ENCODE measurements around the gene MBOAT1.

MBOAT1 gene, protein sequence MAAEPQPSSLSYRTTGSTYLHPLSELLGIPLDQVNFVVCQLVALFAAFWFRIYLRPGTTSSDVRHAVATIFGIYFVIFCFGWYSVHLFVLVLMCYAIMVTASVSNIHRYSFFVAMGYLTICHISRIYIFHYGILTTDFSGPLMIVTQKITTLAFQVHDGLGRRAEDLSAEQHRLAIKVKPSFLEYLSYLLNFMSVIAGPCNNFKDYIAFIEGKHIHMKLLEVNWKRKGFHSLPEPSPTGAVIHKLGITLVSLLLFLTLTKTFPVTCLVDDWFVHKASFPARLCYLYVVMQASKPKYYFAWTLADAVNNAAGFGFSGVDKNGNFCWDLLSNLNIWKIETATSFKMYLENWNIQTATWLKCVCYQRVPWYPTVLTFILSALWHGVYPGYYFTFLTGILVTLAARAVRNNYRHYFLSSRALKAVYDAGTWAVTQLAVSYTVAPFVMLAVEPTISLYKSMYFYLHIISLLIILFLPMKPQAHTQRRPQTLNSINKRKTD

DNA sequence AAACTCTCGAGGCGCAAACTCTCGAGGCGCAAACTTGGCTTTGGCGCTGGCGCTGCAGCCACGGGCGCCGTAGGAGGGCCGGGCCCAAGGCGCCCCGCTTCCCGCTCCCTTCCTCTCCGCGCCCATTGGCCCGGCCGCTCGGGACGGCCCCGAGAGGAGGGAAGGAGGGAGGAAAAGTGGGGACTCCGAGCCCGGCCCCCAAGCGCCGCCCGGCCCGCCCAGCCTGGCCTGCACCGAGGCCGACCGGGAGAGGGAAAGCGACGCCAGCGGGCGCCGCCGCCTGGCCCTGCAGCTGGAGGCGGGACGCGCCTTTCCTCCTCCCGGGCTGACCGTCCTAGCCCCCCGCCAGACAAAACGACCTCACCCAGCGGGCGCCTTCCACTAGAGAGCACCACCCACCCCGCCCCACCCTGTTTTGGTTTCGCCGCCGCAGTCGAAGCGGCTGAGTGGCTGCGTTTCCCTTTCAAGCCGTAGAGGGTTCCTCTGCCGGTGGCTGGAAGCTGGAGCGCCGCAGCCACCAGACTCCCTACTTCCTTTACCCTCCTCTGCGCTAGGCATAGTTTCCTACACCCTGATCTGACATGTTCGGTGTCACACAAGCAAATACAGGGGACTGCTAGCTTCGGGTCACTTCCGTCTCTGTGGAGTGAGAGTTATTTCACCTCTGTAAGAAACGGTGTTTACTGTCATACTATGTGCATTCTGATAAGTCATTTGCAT lies at the start of gene MBOAT1:
Gene MBOAT1 (minus strand): TSS at position 78 of the 720 bp plus-strand sequence. CDS start 235 bp downstream, outside the sequence.
- no peaks in the 10 kb centered on the region for H3K36me3 ChIP-seq (ENCODE audit: control insufficient read depth in 5 of 5, insufficient read depth in 5 of 5, low read length in 5 of 5)
- peak within 1 kb of the TSS; percentile 85 for H3K27ac ChIP-seq (ENCODE audit: low read depth, low read length)
- no peaks in the 10 kb centered on the region for H3K27me3 ChIP-seq (ENCODE audit: control insufficient read depth in 5 of 5, insufficient read depth in 4 of 5, low read length in 5 of 5)
- peak within 1 kb of the TSS; percentile 75 to 88 (median 81) for H3K9ac ChIP-seq (ENCODE audit: low read length in 5 of 5)
- H3K9me3 ChIP-seq (ENCODE audit: control insufficient read depth in 5 of 5, low read length in 5 of 5): no peaks in the 10 kb centered on the region
- H3K4me1 ChIP-seq (ENCODE audit: control insufficient read depth in 5 of 5, insufficient read depth in 5 of 5, low read length in 5 of 5): peaks cover 9 to 39% (median 30%) of the 10 kb centered on the region in 5 donors
- peak within 1 kb of the TSS; percentile 81 to 93 (median 91) for H3K4me3 ChIP-seq (ENCODE audit: low read depth in 1 of 5, low read length in 5 of 5)

DNA sequence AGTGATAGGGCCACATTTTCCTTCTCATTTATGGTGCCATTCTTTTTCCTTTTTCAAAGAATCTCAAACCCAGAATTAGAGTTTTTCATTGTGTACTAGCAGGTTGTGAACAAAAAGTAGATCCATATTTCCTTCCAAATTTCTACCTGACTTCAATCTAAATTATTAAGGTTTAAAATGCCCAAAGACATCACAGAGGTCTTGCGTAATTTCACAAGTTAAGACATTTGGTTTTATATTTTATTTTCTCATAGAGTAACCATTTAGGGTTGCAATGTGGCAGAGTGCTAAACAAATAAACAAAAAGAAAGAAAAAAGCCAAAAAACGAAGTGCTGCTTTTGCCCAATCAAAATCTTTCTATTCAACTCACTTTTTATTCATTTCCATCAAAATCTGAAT lies 49.4 kb upstream of the MBOAT1 start:
- Histone ChIP-seq H3K4me1 (ENCODE audit: control insufficient read depth in 5 of 5, insufficient read depth in 5 of 5, low read length in 5 of 5) (no peaks in the 10 kb centered on the region), H3K9me3 (ENCODE audit: control insufficient read depth in 5 of 5, low read length in 5 of 5) (peaks cover 0 to 4% (median 0%) of the 10 kb centered on the region in 5 donors), H3K9ac (ENCODE audit: low read length in 5 of 5) (no peak overlapping the region), H3K36me3 (ENCODE audit: control insufficient read depth in 5 of 5, insufficient read depth in 5 of 5, low read length in 5 of 5) (no peaks in the 10 kb centered on the region), H3K27ac (ENCODE audit: low read depth, low read length) (no peak overlapping the region), H3K27me3 (ENCODE audit: control insufficient read depth in 5 of 5, insufficient read depth in 4 of 5, low read length in 5 of 5) (no peaks in the 10 kb centered on the region), H3K4me3 (ENCODE audit: low read depth in 1 of 5, low read length in 5 of 5) (no peak overlapping the region)

DNA sequence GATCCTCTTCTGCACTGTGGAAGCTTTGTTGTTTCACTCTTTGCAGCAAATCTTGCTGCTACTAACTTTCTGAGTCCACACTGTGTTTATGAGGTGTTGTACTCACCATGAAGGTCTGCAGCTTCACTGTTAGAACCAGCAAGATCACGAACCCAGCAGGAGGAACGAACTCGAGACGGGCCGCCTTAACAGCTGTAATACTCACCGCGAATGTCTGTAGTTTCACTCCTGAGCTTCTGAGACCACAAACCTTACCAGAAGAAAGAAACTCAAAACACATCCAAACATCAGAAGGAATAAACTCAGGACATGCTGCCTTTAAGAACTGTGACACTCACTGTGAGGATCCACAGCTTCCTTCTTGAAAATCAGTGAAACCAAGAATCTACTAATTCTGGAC lies 48.1 kb upstream of the MBOAT1 start:
- Histone ChIP-seq H3K4me1 (ENCODE audit: control insufficient read depth in 5 of 5, insufficient read depth in 5 of 5, low read length in 5 of 5) (no peaks in the 10 kb centered on the region), H3K27me3 (ENCODE audit: control insufficient read depth in 5 of 5, insufficient read depth in 4 of 5, low read length in 5 of 5) (no peaks in the 10 kb centered on the region), H3K27ac (ENCODE audit: low read depth, low read length) (no peak overlapping the region), H3K36me3 (ENCODE audit: control insufficient read depth in 5 of 5, insufficient read depth in 5 of 5, low read length in 5 of 5) (no peaks in the 10 kb centered on the region), H3K9ac (ENCODE audit: low read length in 5 of 5) (no peak overlapping the region), H3K9me3 (ENCODE audit: control insufficient read depth in 5 of 5, low read length in 5 of 5) (peaks cover 0 to 4% (median 0%) of the 10 kb centered on the region in 5 donors), H3K4me3 (ENCODE audit: low read depth in 1 of 5, low read length in 5 of 5) (no peak overlapping the region)

DNA sequence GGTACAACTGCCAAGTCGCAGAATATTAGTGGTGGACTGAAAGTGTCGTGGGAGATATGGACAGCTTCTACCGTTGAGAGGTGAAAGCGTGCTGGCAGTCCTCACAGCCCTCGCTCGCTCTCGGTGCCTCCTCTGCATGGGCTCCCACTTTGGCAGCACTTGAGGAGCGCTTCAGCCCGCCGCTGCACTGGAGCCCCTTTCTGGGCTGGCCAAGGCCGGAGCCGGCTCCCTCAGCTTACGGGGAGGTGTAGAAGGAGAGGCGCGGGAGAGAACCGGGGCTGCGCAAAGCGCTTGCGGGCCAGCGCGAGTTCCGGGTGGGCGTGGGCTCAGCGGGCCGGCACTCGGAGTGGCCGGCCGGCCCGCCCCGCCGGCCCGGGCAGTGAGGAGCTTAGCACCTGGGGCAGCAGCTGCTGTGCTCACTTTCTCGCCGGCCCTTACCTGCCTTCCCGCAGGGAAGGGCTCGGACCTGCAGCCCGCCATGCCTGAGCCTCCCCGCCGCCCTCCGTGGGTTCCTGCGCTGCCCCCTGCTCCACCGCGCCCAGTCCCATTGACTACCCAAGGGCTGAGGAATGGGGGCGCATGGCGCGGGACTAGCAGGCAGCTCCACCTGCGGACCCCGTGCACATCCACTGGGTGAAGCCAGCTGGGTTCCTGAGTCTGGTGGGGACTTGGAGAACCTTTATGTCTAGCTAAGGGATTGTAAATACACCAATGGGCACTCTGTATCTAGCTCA lies 47.2 kb upstream of the MBOAT1 start:
- Histone ChIP-seq H3K4me1 (ENCODE audit: control insufficient read depth in 5 of 5, insufficient read depth in 5 of 5, low read length in 5 of 5) (no peaks in the 10 kb centered on the region), H3K27me3 (ENCODE audit: control insufficient read depth in 5 of 5, insufficient read depth in 4 of 5, low read length in 5 of 5) (no peaks in the 10 kb centered on the region), H3K27ac (ENCODE audit: low read depth, low read length) (no peak overlapping the region), H3K4me3 (ENCODE audit: low read depth in 1 of 5, low read length in 5 of 5) (no peak overlapping the region), H3K9ac (ENCODE audit: low read length in 5 of 5) (no peak overlapping the region), H3K36me3 (ENCODE audit: control insufficient read depth in 5 of 5, insufficient read depth in 5 of 5, low read length in 5 of 5) (no peaks in the 10 kb centered on the region), H3K9me3 (ENCODE audit: control insufficient read depth in 5 of 5, low read length in 5 of 5) (peaks cover 0 to 4% (median 0%) of the 10 kb centered on the region in 5 donors)

DNA sequence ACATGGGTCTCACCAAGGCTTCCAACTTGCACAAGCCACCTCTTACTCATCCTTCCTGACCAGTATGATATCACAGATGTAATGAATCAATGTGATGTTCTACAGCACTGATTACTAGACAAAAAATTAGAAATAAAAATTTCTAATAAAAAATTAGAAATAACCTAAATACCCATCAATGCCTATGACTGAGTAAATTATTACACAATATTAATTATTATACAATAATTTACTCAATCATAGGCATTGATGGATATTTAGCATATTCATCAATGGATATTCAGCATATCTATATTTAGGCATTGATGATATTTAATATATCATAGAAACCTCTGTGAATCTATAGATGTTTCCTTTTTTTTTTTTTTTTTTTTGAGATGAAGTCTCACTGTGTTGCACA lies 43.2 kb upstream of the MBOAT1 start:
- no peak overlapping the region for H3K9ac ChIP-seq (ENCODE audit: low read length in 5 of 5)
- H3K27me3 ChIP-seq (ENCODE audit: control insufficient read depth in 5 of 5, insufficient read depth in 4 of 5, low read length in 5 of 5): no peaks in the 10 kb centered on the region
- no peak overlapping the region for H3K27ac ChIP-seq (ENCODE audit: low read depth, low read length)
- peaks cover 0 to 4% (median 0%) of the 10 kb centered on the region in 5 donors for H3K9me3 ChIP-seq (ENCODE audit: control insufficient read depth in 5 of 5, low read length in 5 of 5)
- no peak overlapping the region for H3K4me3 ChIP-seq (ENCODE audit: low read depth in 1 of 5, low read length in 5 of 5)
- H3K36me3 ChIP-seq (ENCODE audit: control insufficient read depth in 5 of 5, insufficient read depth in 5 of 5, low read length in 5 of 5): no peaks in the 10 kb centered on the region
- H3K4me1 ChIP-seq (ENCODE audit: control insufficient read depth in 5 of 5, insufficient read depth in 5 of 5, low read length in 5 of 5): no peaks in the 10 kb centered on the region

DNA sequence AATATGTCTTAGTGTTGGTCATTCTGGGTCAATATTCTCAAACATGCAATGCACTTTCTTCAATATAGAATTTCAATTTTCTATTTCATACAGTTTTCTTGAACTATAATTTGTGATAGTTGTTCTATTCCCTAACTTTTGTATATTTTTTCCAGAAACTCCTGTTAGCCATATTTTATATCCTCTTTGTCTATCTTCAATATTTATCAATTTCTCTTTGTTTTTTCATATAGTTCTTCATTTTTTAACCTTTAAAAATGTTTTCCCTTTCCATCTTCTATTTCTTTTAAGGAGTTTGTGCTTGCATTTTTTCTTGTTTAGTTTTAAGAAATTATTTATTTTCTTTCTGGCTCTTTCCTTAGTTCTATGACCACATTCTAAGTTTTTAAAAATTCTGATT lies 42.0 kb upstream of the MBOAT1 start:
- Histone ChIP-seq H3K4me1 (ENCODE audit: control insufficient read depth in 5 of 5, insufficient read depth in 5 of 5, low read length in 5 of 5) (no peaks in the 10 kb centered on the region), H3K27ac (ENCODE audit: low read depth, low read length) (no peak overlapping the region), H3K27me3 (ENCODE audit: control insufficient read depth in 5 of 5, insufficient read depth in 4 of 5, low read length in 5 of 5) (no peaks in the 10 kb centered on the region), H3K4me3 (ENCODE audit: low read depth in 1 of 5, low read length in 5 of 5) (no peak overlapping the region), H3K9me3 (ENCODE audit: control insufficient read depth in 5 of 5, low read length in 5 of 5) (peaks cover 0 to 4% (median 0%) of the 10 kb centered on the region in 5 donors), H3K9ac (ENCODE audit: low read length in 5 of 5) (no peak overlapping the region), H3K36me3 (ENCODE audit: control insufficient read depth in 5 of 5, insufficient read depth in 5 of 5, low read length in 5 of 5) (no peaks in the 10 kb centered on the region)

DNA sequence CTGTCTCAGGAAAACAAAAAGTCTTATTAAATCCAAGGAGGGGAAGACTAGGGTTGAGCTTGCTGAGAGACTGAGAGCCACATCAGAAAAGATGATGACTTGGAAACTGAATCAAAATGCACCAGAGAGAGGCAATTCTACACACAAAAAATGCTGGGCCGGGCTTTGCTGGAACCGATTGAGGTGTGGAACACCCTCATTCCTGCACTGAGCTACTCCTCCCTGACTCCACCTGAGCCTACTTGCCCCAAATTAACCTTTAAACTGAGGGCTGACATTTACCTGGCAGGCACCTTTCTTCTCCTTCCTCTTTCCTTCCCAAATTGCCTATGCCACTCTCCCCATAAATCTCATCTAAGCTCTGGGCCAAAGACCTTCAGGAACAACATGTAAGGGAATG lies 40.8 kb upstream of the MBOAT1 start:
- H3K9me3 ChIP-seq (ENCODE audit: control insufficient read depth in 5 of 5, low read length in 5 of 5): peaks cover 0 to 4% (median 0%) of the 10 kb centered on the region in 5 donors
- no peak overlapping the region for H3K27ac ChIP-seq (ENCODE audit: low read depth, low read length)
- no peaks in the 10 kb centered on the region for H3K27me3 ChIP-seq (ENCODE audit: control insufficient read depth in 5 of 5, insufficient read depth in 4 of 5, low read length in 5 of 5)
- no peak overlapping the region for H3K9ac ChIP-seq (ENCODE audit: low read length in 5 of 5)
- H3K4me3 ChIP-seq (ENCODE audit: low read depth in 1 of 5, low read length in 5 of 5): no peak overlapping the region
- H3K4me1 ChIP-seq (ENCODE audit: control insufficient read depth in 5 of 5, insufficient read depth in 5 of 5, low read length in 5 of 5): no peaks in the 10 kb centered on the region
- H3K36me3 ChIP-seq (ENCODE audit: control insufficient read depth in 5 of 5, insufficient read depth in 5 of 5, low read length in 5 of 5): no peaks in the 10 kb centered on the region

DNA sequence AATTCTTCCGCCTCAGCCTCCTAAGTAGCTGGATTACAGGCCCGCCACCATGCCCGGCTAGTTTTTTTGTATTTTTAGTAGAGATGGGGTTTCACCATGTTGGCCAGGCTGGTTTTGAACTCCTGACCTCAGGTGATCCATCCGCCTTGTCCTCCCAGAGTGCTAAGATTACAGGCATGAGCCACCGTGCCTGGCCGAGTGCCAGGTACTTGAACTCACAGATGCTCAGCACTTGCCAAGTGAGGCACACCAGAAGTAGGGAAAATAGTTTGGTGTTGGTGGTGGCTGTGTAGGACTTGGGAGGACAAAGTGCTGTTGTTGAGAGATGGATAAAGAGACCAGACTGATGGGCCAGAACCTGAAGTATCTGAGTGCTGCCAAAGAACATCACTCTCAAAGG lies 40.0 kb upstream of the MBOAT1 start:
- Histone ChIP-seq H3K36me3 (ENCODE audit: control insufficient read depth in 5 of 5, insufficient read depth in 5 of 5, low read length in 5 of 5) (no peaks in the 10 kb centered on the region), H3K27me3 (ENCODE audit: control insufficient read depth in 5 of 5, insufficient read depth in 4 of 5, low read length in 5 of 5) (no peaks in the 10 kb centered on the region), H3K9me3 (ENCODE audit: control insufficient read depth in 5 of 5, low read length in 5 of 5) (peaks cover 0 to 4% (median 0%) of the 10 kb centered on the region in 5 donors), H3K9ac (ENCODE audit: low read length in 5 of 5) (no peak overlapping the region), H3K27ac (ENCODE audit: low read depth, low read length) (no peak overlapping the region), H3K4me1 (ENCODE audit: control insufficient read depth in 5 of 5, insufficient read depth in 5 of 5, low read length in 5 of 5) (no peaks in the 10 kb centered on the region), H3K4me3 (ENCODE audit: low read depth in 1 of 5, low read length in 5 of 5) (no peak overlapping the region)

DNA sequence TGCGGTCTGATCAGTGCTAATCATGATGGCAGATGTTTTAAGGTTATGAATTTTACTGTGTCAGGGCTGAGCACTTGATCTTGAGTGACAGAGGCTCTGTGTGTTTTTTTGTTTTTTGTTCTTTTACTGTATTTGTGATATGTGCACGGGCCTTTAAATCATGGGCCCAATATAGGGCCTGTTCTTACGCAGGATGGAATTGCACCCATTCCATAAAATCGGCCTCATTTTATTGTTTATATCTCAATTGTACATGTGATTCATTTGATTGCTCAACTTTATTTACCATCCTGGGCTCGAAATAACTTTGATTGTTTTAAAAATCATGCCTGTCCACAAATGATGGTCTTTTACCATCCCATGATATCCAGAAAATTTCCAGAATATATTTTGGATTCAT lies 39.3 kb upstream of the MBOAT1 start:
- Histone ChIP-seq H3K4me1 (ENCODE audit: control insufficient read depth in 5 of 5, insufficient read depth in 5 of 5, low read length in 5 of 5) (no peaks in the 10 kb centered on the region), H3K4me3 (ENCODE audit: low read depth in 1 of 5, low read length in 5 of 5) (no peak overlapping the region), H3K9me3 (ENCODE audit: control insufficient read depth in 5 of 5, low read length in 5 of 5) (peaks cover 0 to 4% (median 0%) of the 10 kb centered on the region in 5 donors), H3K9ac (ENCODE audit: low read length in 5 of 5) (no peak overlapping the region), H3K36me3 (ENCODE audit: control insufficient read depth in 5 of 5, insufficient read depth in 5 of 5, low read length in 5 of 5) (no peaks in the 10 kb centered on the region), H3K27me3 (ENCODE audit: control insufficient read depth in 5 of 5, insufficient read depth in 4 of 5, low read length in 5 of 5) (no peaks in the 10 kb centered on the region), H3K27ac (ENCODE audit: low read depth, low read length) (no peak overlapping the region)

Data from subcutaneous abdominal adipose tissue (tissue), 5 donors.